ENCODE measurements around the gene FARS2.

GRCh38 chr6:5556011-5556410 lies 294.7 kb downstream of the FARS2 start:
- TF ChIP-seq MXI1 (IDR thresholded peaks at IDR 0.05; ENCODE audit: low read depth, low read length) = no peak
- TF ChIP-seq TEAD4 (IDR thresholded peaks at IDR 0.05; ENCODE audit: borderline replicate concordance, insufficient read depth) = no peak
- no peak for TF ChIP-seq CTCF (IDR thresholded peaks at IDR 0.05)
- TF ChIP-seq GABPA (IDR thresholded peaks at IDR 0.05; ENCODE audit: low read depth) = no peak
- no peak for TF ChIP-seq EP300 (IDR thresholded peaks at IDR 0.05; ENCODE audit: borderline replicate concordance in 1 of 2, low read depth in 1 of 2, low read length in 1 of 2)
- no peak for TF ChIP-seq SIN3A (IDR thresholded peaks at IDR 0.05; ENCODE audit: borderline replicate concordance, low read depth, low read length)
- TF ChIP-seq REST (IDR thresholded peaks at IDR 0.05; ENCODE audit: low read depth, low read length) = no peak
- no peak for TF ChIP-seq ZBTB33 (IDR thresholded peaks at IDR 0.05; ENCODE audit: borderline replicate concordance, low read depth)
- TF ChIP-seq MAX (IDR thresholded peaks at IDR 0.05; ENCODE audit: low read depth) = no peak
- TF ChIP-seq EZH2phosphoT487 (IDR thresholded peaks at IDR 0.05; ENCODE audit: borderline replicate concordance, low read depth) = no peak
- no peak for TF ChIP-seq POLR2AphosphoS5 (IDR thresholded peaks at IDR 0.05; ENCODE audit: low read depth, low read length)
- TF ChIP-seq RCOR1 (IDR thresholded peaks at IDR 0.05; ENCODE audit: low read length) = no peak
